ENCODE data around the gene TLR1.

TLR1 gene

GRCh38 chr4:38765382-38765781 lies 39.2 kb downstream of the TLR1 start:
- Histone ChIP-seq H3K4me2 (no peak overlapping the region), H3K9ac (no peak overlapping the region), H4K20me1 (no peaks in the 10 kb centered on the region), H3K27ac (no peak overlapping the region), H3K27me3 (no peaks in the 10 kb centered on the region), H3K9me3 (peaks cover 48% of the 10 kb centered on the region), H3K4me1 (peaks cover 47% of the 10 kb centered on the region), H3K36me3 (peaks cover 8% of the 10 kb centered on the region; the same call in 1 of the 2 replicates), H3K4me3 (no peak overlapping the region)
- TF ChIP-seq Cebpa-rat (IDR thresholded peaks at IDR 0.05): no peak

- 0 out of 2 replicates have a peak overlapping the region, but pooled peaks have one; percentile 12 for H3K27ac ChIP-seq
- peaks cover 57% of the 10 kb centered on the region for H3K4me1 ChIP-seq
- H3K9me3 ChIP-seq: peaks cover 42% of the 10 kb centered on the region
- no peaks in the 10 kb centered on the region for H3K27me3 ChIP-seq
- H3K4me3 ChIP-seq: no peak overlapping the region
- no peak overlapping the region for H3K4me2 ChIP-seq
- no peaks in the 10 kb centered on the region for H4K20me1 ChIP-seq
- H3K36me3 ChIP-seq: peaks cover 8% of the 10 kb centered on the region; the same call in 1 of the 2 replicates
- H3K9ac ChIP-seq: no peak overlapping the region
- no peak for TF ChIP-seq Cebpa-rat (IDR thresholded peaks at IDR 0.05)
These were observed 40.3 kb downstream of the TLR1 start for GRCh38 chr4:38764277-38764676.

- Histone ChIP-seq H3K36me3 (peaks cover 8% of the 10 kb centered on the region; the same call in 1 of the 2 replicates), H4K20me1 (no peaks in the 10 kb centered on the region), H3K4me3 (peak overlapping the region; percentile 61), H3K4me2 (peak overlapping the region; percentile 85), H3K9me3 (peaks cover 36% of the 10 kb centered on the region), H3K27ac (peak overlapping the region; percentile 94), H3K9ac (peak overlapping the region; percentile 79), H3K4me1 (peaks cover 57% of the 10 kb centered on the region), H3K27me3 (no peaks in the 10 kb centered on the region)
- no peak for TF ChIP-seq Cebpa-rat (IDR thresholded peaks at IDR 0.05)
These were observed 42.0 kb downstream of the TLR1 start for GRCh38 chr4:38762560-38762959.

DNA sequence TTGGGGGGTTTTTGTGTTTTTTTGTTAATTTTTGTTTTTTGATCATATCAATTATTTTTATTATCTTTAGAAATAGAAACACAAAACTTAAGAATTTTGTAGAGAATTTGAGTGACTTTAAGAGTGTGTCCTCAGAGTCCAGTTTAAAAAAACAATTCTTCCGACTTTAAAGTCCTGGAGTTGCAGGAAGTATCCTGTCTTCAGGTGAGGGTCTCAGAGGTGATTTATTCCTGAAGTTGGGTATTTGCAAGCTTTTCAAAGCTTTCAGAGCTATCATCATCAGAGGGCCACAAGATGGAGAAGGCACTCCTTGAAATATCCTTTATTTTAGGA lies 44.8 kb downstream of the TLR1 start:
- H4K20me1 ChIP-seq: no peaks in the 10 kb centered on the region
- H3K27ac ChIP-seq: peak overlapping the region; percentile 94; the same call in 1 of the 2 replicates
- peaks cover 8% of the 10 kb centered on the region for H3K9me3 ChIP-seq
- H3K36me3 ChIP-seq: no peaks in the 10 kb centered on the region
- H3K4me2 ChIP-seq: peak overlapping the region; percentile 85
- H3K4me3 ChIP-seq: no peak overlapping the region
- no peak overlapping the region for H3K9ac ChIP-seq
- no peaks in the 10 kb centered on the region for H3K27me3 ChIP-seq
- peaks cover 67% of the 10 kb centered on the region for H3K4me1 ChIP-seq
- no peak for TF ChIP-seq Cebpa-rat (IDR thresholded peaks at IDR 0.05)

- peak overlapping the region; percentile 85 for H3K4me2 ChIP-seq
- no peaks in the 10 kb centered on the region for H4K20me1 ChIP-seq
- TF ChIP-seq Cebpa-rat (IDR thresholded peaks at IDR 0.05): no peak
- H3K27me3 ChIP-seq: no peaks in the 10 kb centered on the region
- peak overlapping the region; percentile 94 for H3K27ac ChIP-seq
- no peak overlapping the region for H3K4me3 ChIP-seq
- 0 out of 2 replicates have a peak, but pooled peaks cover 5% of the 10 kb centered on the region for H3K9me3 ChIP-seq
- no peaks in the 10 kb centered on the region for H3K36me3 ChIP-seq
- peaks cover 65% of the 10 kb centered on the region for H3K4me1 ChIP-seq
- no peak overlapping the region for H3K9ac ChIP-seq
These were observed 45.3 kb downstream of the TLR1 start for GRCh38 chr4:38759113-38759789.

- no peak for TF ChIP-seq Cebpa-rat (IDR thresholded peaks at IDR 0.05)
- Histone ChIP-seq H3K27me3 (no peaks in the 10 kb centered on the region), H3K9me3 (no peaks in the 10 kb centered on the region), H3K27ac (no peak overlapping the region), H3K4me3 (no peak overlapping the region), H3K4me2 (no peak overlapping the region), H4K20me1 (no peaks in the 10 kb centered on the region), H3K36me3 (no peaks in the 10 kb centered on the region), H3K9ac (no peak overlapping the region), H3K4me1 (peaks cover 65% of the 10 kb centered on the region)
These were observed 46.5 kb downstream of the TLR1 start for GRCh38 chr4:38757945-38758600.

GRCh38 chr4:38752941-38753806 lies 51.4 kb downstream of the TLR1 start:
- no peaks in the 10 kb centered on the region for H4K20me1 ChIP-seq
- no peaks in the 10 kb centered on the region for H3K36me3 ChIP-seq
- TF ChIP-seq Cebpa-rat (IDR thresholded peaks at IDR 0.05): no peak
- peak overlapping the region; percentile 48 for H3K4me3 ChIP-seq
- H3K27me3 ChIP-seq: no peaks in the 10 kb centered on the region
- peak overlapping the region; percentile 56 for H3K9ac ChIP-seq
- H3K27ac ChIP-seq: peak overlapping the region; percentile 53
- H3K4me2 ChIP-seq: peak overlapping the region; percentile 86
- peaks cover 16% of the 10 kb centered on the region for H3K9me3 ChIP-seq
- peaks cover 58% of the 10 kb centered on the region for H3K4me1 ChIP-seq

DNA sequence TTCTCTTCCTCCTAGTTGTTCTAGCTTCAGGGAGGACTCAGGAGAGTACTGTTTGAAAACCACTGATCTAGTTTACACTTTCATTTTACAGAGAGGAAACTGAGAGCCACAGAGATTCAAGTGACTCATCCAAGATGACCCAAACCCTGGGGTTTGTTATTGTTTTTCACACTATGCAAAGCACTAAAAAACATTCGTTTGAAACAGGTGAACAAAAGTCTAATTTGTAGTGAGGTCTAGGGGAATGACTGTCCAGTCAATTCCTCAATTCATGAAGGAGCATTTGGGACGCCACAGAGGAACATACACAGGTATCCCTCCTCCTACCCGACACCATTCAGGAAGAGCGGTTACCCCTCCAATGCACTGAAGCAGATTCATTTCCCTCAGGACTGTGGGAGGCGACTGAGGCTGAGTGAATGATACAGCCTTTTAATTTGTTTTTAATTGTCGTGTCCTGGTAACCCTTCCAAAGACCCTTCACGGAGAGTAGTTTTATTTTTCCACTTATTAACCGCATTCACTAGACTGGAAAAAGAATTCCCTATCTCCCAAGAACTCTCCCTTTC lies 52.1 kb downstream of the TLR1 start:
- Histone ChIP-seq H3K9me3 (peaks cover 23% of the 10 kb centered on the region), H3K9ac (0 out of 2 replicates have a peak overlapping the region, but pooled peaks have one; percentile 56), H4K20me1 (no peaks in the 10 kb centered on the region), H3K4me3 (peak overlapping the region; percentile 48), H3K4me1 (peaks cover 54% of the 10 kb centered on the region), H3K4me2 (peak overlapping the region; percentile 86), H3K27me3 (no peaks in the 10 kb centered on the region), H3K27ac (peak overlapping the region; percentile 53), H3K36me3 (peaks cover 5% of the 10 kb centered on the region; the same call in 1 of the 2 replicates)
- TF ChIP-seq Cebpa-rat (IDR thresholded peaks at IDR 0.05): no peak

GRCh38 chr4:38751341-38752010 lies 53.1 kb downstream of the TLR1 start:
- H3K36me3 ChIP-seq: peaks cover 8% of the 10 kb centered on the region; the same call in 1 of the 2 replicates
- peak overlapping the region; percentile 53; the same call in 1 of the 2 replicates for H3K27ac ChIP-seq
- no peak overlapping the region for H3K9ac ChIP-seq
- H3K9me3 ChIP-seq: peaks cover 33% of the 10 kb centered on the region
- H3K4me1 ChIP-seq: peaks cover 44% of the 10 kb centered on the region
- no peaks in the 10 kb centered on the region for H3K27me3 ChIP-seq
- H4K20me1 ChIP-seq: no peaks in the 10 kb centered on the region
- no peak for TF ChIP-seq Cebpa-rat (IDR thresholded peaks at IDR 0.05)
- no peak overlapping the region for H3K4me3 ChIP-seq
- peak overlapping the region; percentile 86 for H3K4me2 ChIP-seq
